ENCODE results near the gene RNPS1.

DNA sequence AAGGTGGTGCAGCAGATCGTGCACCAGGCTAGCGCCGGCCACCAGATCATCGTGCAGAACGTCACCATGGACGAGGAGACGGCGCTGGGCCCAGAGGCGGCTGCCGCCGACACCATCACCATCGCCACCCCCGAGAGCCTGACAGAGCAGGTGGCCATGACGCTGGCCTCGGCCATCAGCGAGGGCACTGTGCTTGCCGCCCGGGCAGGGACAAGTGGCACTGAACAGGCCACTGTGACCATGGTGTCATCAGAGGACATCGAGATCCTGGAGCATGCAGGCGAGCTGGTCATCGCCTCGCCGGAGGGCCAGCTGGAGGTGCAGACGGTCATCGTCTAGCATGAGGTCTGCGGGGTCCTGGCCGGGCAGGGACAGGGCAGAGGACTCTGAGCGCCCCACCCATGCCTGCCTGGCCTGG is 32.7 kb downstream of the RNPS1 start:
- TF ChIP-seq EP300 (IDR thresholded peaks at IDR 0.05; ENCODE audit: borderline replicate concordance in 1 of 2, low read depth in 1 of 2, low read length in 1 of 2) = no peak
- no peak for TF ChIP-seq GABPA (IDR thresholded peaks at IDR 0.05; ENCODE audit: low read depth)
- TF ChIP-seq, protein P1, sequence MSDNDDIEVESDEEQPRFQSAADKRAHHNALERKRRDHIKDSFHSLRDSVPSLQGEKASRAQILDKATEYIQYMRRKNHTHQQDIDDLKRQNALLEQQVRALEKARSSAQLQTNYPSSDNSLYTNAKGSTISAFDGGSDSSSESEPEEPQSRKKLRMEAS (IDR thresholded peaks at IDR 0.05; ENCODE audit: low read depth) = no peak

Measured in SK-N-SH (cell line).